Measurements from ENCODE around the gene CLIP4.

CLIP4 gene

GRCh38 chr2:29139152-29139551 lies 23.9 kb downstream of the CLIP4 start:
- DNase-seq: no peak

DNA sequence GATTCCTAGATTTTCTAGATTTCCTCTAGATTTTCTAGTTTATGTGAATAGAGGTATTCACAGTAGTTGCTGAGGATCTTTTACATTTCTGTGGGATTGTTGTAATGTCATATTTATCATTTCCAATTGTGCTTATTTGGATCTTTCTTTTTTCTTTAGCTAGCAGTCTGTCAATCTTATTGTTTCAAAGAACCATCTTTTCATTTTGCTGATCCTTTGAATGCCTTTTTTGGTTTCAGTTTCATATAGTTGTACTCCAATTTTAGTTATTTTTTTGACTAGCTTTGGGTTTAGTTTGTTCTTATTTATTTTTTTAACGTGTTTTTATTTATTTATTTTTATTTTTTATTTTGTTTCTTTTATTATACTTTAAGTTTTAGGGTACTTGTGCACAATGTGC lies 24.5 kb downstream of the CLIP4 start:
- DNase-seq: no peak

DNA sequence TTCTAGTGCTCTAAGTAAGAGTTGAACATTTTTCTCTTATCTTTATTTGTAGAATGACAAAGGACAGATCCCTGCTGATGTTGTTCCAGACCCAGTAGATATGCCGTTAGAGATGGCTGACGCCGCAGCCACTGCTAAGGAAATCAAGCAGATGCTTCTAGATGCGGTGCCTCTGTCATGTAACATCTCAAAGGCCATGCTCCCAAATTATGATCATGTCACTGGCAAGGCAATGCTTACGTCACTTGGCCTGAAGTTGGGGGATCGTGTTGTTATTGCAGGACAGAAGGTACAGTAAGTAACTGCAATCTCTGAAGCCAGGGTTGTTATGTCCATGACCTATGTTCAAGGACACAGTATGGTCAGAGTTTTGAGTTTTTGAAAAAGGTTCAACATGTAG lies 28.4 kb downstream of the CLIP4 start:
- no peak for DNase-seq

- no peak for DNase-seq
Measured at GRCh38 chr2:29146197-29146596, 31.0 kb downstream of the CLIP4 start.

DNA sequence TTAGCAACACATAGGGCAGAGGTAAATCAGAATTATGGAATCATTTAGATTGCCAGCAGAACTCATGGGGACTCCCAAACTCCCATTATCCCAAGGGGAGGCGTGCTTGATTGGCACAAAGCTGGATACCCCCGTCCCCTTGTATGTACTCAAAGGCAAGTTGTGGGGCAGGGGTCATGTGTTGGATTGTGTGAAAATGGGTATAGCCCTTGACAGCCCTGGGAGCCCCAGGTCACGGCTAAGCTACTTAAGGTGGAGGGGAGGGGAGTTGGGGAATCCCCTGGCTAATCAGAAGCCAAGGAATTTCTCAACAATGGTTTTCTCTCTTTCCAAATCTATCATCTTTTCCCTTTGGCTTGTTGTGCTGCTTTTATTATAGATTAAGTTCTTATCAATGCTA lies 32.7 kb downstream of the CLIP4 start:
- DNase-seq: no peak

DNA sequence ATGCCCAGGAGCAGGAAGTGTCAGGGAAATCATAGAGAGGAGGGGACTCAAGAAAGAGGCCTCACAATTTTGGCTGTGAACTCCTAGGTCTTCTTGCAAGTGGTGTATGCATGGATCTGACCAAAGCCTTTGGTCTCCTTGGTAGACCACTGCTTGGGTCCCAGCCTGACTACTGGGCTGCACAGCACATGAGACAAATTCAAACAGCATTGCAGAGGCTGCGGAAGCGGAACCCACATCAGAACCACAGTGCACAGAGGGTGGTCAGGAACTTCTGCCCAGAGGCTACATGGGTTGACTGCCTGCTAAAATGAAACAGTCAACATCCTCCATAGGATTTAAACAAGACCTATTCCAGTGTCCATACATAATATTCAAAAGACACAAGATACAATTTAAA lies 39.4 kb downstream of the CLIP4 start:
- no peak for DNase-seq

- no peak for DNase-seq
Measured at GRCh38 chr2:29155578-29155977, 40.4 kb downstream of the CLIP4 start.

GRCh38 chr2:29157131-29157530 lies 41.9 kb downstream of the CLIP4 start:
- no peak for DNase-seq

- no peak for DNase-seq
Measured at GRCh38 chr2:29159125-29159524, 43.9 kb downstream of the CLIP4 start.

- DNase-seq: no peak
Measured at GRCh38 chr2:29160184-29160583, 45.0 kb downstream of the CLIP4 start.

GRCh38 chr2:29162204-29162928 lies 47.2 kb downstream of the CLIP4 start:
- DNase-seq: no peak

GRCh38 chr2:29164091-29164846 lies 49.1 kb downstream of the CLIP4 start:
- DNase-seq: no peak

GRCh38 chr2:29165362-29166241 lies 50.4 kb downstream of the CLIP4 start:
- no peak for DNase-seq

DNA sequence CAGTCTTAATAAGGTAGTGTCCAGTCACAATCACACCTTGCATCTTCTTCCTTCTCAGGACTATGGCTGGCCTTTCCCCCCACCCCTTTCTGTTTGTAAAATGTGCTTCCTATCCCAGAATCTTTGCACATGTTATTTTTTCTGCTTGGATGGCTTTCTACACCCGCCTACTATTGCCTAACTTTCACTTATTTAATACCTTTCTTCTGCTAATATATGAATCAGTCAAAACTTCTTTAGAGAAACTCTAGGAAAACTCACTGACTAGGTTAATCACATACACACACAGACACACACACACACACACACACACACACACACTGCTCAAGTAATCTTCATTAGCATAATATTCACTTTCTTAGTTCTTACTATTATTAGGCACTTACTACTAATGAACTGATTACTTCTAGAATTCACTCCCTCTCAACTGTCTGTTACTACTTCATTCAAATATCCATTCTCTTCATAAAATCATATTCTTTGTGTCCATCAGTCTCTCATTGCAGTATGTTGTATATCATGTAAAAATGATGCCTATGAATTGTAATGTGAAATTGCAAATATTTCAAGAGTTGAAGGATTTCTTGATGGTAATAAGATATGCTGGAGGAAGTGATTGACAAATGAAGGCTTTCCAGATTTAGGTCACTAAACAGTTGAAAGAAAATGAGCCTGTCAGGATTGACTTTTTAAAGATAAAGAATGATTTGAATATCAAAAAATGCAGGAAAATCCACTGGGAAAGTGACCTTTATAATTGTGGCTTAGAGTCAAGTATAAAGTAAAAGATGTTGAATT lies 51.2 kb downstream of the CLIP4 start:
- DNase-seq: no peak

- DNase-seq: no peak
Measured at GRCh38 chr2:29174937-29175336, 59.7 kb downstream of the CLIP4 start.

DNA sequence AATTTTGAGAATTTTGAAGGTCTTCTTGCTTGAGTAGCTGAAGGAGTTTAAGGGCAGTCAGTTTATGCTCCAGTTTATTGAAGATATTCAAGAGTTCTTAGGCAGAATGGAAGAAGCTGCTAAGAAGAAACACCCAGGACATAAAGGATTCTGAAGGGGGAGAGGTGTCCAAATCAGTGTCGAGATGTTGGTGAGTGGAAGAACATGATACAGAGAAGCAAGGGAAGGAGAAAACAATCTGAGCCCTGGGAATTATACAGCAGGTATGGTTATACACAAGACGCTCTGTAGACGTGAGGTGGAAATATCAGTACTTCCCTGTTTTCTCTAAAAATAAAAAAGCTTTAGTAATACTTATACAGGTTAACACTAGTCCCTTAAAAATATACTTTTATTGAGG lies 60.1 kb downstream of the CLIP4 start:
- no peak for DNase-seq

GRCh38 chr2:29182334-29182733 lies 67.1 kb downstream of the CLIP4 start:
- no peak for DNase-seq

GRCh38 chr2:29182920-29183319 lies 67.7 kb downstream of the CLIP4 start:
- DNase-seq: no peak

- DNase-seq: no peak
Measured at GRCh38 chr2:29184531-29184930, 69.3 kb downstream of the CLIP4 start.

GRCh38 chr2:29186817-29187216 lies 71.6 kb downstream of the CLIP4 start:
- no peak for DNase-seq

DNA sequence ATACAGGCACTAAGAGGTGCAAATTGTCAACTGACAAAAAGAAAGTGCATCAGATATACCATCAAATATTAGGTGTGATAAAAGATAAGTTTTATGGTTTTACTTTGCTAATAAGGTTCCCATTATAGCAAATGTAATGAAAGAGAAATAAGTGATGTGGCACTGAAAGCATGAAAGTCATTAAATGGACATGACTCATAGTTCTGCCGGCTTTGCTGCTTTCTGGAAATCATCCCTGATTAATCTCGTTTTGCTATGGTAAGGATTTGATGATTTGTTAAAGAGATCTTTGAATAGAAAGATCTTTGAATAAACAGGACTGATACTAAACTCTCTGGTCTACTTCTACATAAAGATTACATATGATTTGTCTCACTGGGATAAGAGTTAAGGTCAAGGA lies 72.7 kb downstream of the CLIP4 start:
- no peak for DNase-seq

DNA sequence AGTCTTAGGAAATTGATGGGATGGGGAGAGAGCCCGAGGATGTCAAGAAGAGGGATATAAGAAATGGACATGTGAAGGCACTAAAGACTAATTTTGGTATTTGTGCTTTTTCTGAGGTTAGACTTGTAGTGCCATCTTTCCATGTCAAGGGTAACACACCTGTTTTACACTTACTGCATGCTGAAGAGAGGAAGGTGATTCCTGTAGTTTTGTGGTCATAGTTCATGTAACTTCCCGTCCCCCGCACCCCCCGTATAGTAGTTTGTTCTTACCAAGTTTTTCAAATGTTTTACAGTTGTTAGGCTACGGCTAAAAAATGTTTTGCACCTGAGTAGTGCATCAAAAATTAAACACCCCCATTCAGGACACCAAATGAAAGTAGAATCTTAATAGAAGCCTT lies 73.8 kb downstream of the CLIP4 start:
- DNase-seq: peak; percentile 27

GRCh38 chr2:29191817-29192216 lies 76.6 kb downstream of the CLIP4 start:
- DNase-seq: no peak
